Heart left ventricle (tissue), 13 donors: ENCODE measurements around the gene PCDHA7.
A peak's percentile ranks its signal among the peaks of the same experiment; 100 is the strongest.

Source experiments
- POLR2A ChIP-seq, 2 donors: fragments of 450-650 bp; IDR thresholded peaks; one replicate each; pipeline ENCODE4 v1.6.1; 2017; ENCODE audit warnings: antibody characterized with exemption in 2 of 2, mild to moderate bottlenecking in 2 of 2, moderate library complexity in 2 of 2
- TF ChIP-seq, protein P1 (sequence below), 12 donors: fragments of 200-600 bp; sonication (generic) in 4 of 12; IDR thresholded peaks; one replicate each; pipeline versions ENCODE4 v1.5.0 to v1.8.0; 2018 to 2022; ENCODE audit warnings: antibody characterized with exemption in 12 of 12, mild to moderate bottlenecking in 5 of 12
- donor health status: ischemic (EF 13 %, LVEDD 7.1; RV severe dilation, severe dysfunction).
- donor health status: DM: no; HTN: yes; CAD: no.
- donor health status: DM: no; HTN: no; CAD: no.
- donor health status: ischemic (EF 25% LVEDD 6.9; RV normal size, moderate dysfunction).
- donor health status: ischemic (EF 25% LVEDD 5.7; RV mildly dilated, moderate dysfunction).
- donor health status: ischemic (EF 35%, LVEDD 5.7; RV mildly dilated, moderate dysfunction).
- donor health status: nonischemic (EF 11% LVEDD 7.7; RV severe dilation, severe dysfunction).
- donor health status: DM: yes; HTN: yes; CAD: no.
- donor health status: PGD.
- donor health status: ischemic (EF 29% LVEDD 5.4; RV normal size, mild dysfunction).
- donor health status: nonischemic (EF 23%, LVEDD 6.1; RV moderate dilation, normal function).

DNA sequence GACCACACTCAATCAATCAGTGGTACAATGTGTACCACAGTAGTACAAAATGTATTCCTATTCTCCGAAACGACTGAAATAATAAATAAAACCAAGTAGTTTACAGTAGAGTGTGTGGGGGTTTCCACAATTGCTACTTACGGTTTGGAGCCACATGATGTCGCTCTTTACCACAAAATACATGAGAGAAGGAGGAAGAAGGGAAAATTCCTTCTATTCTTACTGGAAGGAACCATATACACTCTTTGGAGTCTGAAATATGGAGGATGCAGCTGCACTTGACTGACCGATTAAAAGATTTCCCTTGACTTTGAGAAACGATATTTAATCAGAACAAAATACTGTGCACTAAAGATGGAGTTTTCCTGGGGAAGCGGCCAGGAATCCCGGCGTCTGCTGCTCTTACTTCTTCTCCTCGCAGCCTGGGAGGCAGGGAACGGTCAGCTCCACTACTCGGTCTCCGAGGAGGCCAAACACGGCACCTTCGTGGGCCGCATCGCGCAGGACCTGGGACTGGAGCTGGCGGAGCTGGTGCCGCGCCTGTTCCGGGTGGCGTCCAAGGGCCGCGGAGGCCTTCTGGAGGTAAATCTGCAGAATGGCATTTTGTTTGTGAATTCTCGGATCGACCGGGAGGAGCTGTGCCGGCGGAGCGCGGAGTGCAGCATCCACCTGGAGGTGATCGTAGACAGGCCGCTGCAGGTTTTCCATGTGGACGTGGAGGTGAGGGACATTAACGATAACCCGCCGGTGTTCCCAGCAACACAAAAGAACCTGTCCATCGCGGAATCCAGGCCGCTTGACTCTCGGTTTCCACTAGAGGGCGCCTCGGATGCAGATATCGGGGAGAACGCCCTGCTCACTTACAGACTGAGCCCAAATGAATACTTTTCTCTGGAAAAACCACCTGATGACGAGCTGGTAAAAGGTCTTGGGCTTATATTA, 27.0 kb upstream of the PCDHA7 start, which contains the start of gene PCDHA4:
- TF ChIP-seq, protein P1, sequence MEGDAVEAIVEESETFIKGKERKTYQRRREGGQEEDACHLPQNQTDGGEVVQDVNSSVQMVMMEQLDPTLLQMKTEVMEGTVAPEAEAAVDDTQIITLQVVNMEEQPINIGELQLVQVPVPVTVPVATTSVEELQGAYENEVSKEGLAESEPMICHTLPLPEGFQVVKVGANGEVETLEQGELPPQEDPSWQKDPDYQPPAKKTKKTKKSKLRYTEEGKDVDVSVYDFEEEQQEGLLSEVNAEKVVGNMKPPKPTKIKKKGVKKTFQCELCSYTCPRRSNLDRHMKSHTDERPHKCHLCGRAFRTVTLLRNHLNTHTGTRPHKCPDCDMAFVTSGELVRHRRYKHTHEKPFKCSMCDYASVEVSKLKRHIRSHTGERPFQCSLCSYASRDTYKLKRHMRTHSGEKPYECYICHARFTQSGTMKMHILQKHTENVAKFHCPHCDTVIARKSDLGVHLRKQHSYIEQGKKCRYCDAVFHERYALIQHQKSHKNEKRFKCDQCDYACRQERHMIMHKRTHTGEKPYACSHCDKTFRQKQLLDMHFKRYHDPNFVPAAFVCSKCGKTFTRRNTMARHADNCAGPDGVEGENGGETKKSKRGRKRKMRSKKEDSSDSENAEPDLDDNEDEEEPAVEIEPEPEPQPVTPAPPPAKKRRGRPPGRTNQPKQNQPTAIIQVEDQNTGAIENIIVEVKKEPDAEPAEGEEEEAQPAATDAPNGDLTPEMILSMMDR (IDR thresholded peaks at IDR 0.05) = peak in 9 of 12 donors; percentile 14 to 50 (median 33)
- no peak for TF ChIP-seq POLR2A (IDR thresholded peaks at IDR 0.05)
